Measurements from ENCODE around the gene SRL.

Gene SRL

DNA sequence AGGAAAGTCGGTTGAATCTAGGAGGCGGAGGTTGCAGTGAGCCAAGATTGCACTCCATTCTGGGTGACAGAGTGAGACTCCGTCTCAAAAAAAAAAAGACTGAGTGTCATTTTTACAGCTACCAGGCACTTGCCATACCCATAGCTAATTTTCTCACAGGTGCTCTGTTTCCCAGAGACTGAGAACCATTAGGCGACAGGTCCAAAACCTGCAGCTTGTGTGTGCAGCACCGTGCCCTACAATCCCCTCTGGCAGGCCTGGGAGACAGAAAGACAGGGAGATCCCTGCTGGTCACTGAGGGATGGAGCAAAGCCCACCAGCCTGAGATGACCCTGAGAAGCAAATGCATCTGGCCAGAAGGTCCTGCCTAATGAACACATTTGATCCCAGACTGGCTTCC lies 28.2 kb upstream of the SRL start:
- H3K4me3 ChIP-seq (ENCODE audit: low read length) = no peak overlapping the region
- no peak for TF ChIP-seq ZNF274 (IDR thresholded peaks at IDR 0.05; ENCODE audit: low read depth, low read length)

GRCh38 chr16:4266372-4266771 lies 24.5 kb upstream of the SRL start:
- H3K4me3 ChIP-seq (ENCODE audit: low read length) = no peak overlapping the region
- no peak for TF ChIP-seq ZNF274 (IDR thresholded peaks at IDR 0.05; ENCODE audit: low read depth, low read length)

- no peak overlapping the region for H3K4me3 ChIP-seq (ENCODE audit: low read length)
- TF ChIP-seq ZNF274 (IDR thresholded peaks at IDR 0.05; ENCODE audit: low read depth, low read length) = no peak
Measured at GRCh38 chr16:4265676-4266075, 23.8 kb upstream of the SRL start.

GRCh38 chr16:4264546-4264945 lies 22.7 kb upstream of the SRL start:
- H3K4me3 ChIP-seq (ENCODE audit: low read length) = no peak overlapping the region
- no peak for TF ChIP-seq ZNF274 (IDR thresholded peaks at IDR 0.05; ENCODE audit: low read depth, low read length)

DNA sequence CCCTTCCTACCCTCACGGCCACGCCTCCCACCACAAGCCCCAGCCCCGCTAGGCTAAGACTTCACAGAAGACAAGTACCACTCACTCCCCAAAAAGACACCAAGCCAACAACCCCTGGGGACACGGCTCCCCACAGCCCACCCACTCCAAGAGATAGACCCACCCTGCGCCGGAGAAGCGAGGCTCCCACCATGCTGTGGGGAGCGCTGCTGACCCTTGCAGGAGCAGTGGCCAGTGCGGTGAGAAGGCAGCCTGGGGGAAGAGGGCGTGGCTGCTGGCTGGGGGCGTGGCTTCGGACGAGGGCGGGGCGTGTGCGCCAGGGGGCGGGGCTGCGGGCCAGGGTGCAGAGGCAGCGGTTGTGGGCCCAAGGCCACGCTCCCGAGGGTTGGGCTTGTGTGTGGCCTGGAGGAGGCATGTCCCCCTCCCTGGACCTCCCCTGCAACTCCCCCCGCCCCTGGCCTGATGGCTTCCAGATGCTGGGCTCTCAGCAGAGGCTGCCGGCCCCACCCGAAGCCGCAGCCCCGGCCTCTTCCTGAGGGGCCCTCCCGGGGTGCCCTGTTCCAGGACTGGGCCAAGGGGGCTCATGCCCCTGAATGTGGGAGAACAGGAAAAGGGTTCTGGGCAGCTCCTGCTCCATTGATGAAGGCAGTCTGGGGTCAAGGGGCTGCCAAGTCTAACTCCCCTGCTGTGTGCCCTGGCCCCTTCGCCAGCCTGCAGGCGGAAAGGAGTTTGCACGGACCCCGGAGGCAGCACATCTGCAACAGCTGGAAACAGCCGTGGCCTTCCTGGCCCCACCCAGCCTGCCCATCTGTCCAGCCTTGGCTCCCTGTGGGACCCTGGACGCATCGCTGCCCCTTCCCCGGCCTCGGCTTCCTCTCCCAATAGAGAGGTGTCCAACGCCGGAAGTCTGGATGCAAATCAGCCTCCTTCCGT lies 21.9 kb upstream of the SRL start:
- H3K4me3 ChIP-seq (ENCODE audit: low read length) = no peak overlapping the region
- no peak for TF ChIP-seq ZNF274 (IDR thresholded peaks at IDR 0.05; ENCODE audit: low read depth, low read length)

GRCh38 chr16:4262303-4262835 lies 20.5 kb upstream of the SRL start:
- no peak overlapping the region for H3K4me3 ChIP-seq (ENCODE audit: low read length)
- no peak for TF ChIP-seq ZNF274 (IDR thresholded peaks at IDR 0.05; ENCODE audit: low read depth, low read length)

GRCh38 chr16:4261557-4262172 lies 19.8 kb upstream of the SRL start:
- no peak for TF ChIP-seq ZNF274 (IDR thresholded peaks at IDR 0.05; ENCODE audit: low read depth, low read length)
- no peak overlapping the region for H3K4me3 ChIP-seq (ENCODE audit: low read length)

GRCh38 chr16:4260360-4260759 lies 18.5 kb upstream of the SRL start:
- H3K4me3 ChIP-seq (ENCODE audit: low read length) = no peak overlapping the region
- TF ChIP-seq ZNF274 (IDR thresholded peaks at IDR 0.05; ENCODE audit: low read depth, low read length) = no peak

DNA sequence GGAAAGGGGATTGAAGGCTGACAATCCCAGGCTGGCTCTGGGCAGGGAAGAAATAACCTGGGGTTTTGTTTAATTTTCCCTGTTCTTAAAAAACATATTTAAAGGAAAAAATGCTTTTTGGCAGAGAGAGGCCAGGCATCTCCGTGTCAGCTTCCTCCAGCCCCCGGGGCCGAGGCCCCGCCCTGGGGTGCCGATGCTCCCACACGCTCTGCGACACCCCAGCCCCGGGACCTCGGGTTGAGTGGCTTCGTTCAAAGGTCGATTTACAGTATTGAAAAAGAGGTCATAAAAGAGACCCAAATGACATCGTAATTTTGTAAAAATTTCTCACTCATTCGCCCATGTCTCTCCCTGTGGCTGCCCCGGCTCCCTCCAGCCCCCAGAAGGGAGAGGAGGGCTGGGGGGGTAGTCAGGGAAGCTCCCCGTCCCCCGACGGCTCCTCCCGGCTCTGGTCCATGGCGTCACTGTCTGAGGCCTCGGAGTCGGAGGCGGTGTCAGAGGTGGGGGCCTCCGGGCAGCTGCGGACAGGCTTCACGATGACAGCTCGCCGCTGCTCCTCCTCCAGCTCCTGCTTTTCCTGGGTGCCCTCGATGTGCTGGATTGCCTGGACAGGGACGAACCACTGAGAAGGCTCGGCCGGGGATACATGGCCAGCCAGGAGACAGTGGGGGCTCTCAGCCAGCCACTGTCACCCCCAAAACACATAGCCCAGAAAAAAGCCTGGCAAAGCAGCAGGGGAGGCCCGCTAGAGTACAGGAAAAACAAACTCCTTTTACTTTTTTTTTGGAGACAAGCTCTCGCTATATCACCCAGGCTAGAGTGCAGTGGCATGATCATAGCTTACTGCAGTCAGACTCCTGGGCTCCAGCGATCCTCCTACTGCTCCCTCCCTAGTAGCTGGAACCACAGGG lies 16.0 kb upstream of the SRL start:
- H3K4me3 ChIP-seq (ENCODE audit: low read length) = no peak overlapping the region
- no peak for TF ChIP-seq ZNF274 (IDR thresholded peaks at IDR 0.05; ENCODE audit: low read depth, low read length)

DNA sequence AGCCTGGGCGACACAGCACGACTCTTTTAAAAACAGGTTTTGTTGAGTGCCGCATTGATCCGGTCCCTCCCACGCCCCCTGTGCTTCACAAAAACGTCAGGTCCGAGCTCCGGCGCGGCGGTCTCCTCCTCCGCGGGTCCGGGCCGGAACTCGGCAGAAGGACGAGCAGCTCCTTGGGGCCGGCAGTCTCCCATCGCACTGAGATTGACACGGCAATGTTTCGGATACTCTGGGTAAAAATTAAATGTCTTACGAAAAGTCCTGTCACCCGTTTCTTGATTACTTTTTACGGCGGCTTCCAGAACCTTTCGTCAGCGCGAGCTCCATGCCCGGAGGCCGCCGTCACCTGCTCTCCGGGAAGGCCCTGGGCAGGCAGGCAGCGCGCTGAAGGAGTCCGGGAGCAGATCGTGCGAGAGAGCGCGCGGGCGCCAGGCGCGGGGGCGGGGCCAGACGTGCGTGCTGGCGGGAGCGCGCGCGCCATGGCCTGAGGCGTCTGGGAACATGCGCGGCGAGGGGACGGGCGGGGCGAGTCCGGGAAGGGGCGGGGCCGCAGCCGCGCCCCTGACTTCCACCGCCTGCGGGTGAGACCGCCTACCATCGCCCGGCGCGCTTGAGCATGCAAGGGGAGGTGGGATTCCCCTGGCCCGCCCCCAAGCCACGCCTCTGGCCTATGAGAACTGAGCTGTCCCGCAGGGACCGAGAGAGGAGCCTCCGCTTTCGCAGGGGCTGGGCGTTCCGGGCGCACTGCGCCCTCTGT lies 11.7 kb upstream of the SRL start:
- peak overlapping the region; percentile 64; the same call in 1 of the 2 replicates for H3K4me3 ChIP-seq (ENCODE audit: low read length)
- no peak for TF ChIP-seq ZNF274 (IDR thresholded peaks at IDR 0.05; ENCODE audit: low read depth, low read length)

DNA sequence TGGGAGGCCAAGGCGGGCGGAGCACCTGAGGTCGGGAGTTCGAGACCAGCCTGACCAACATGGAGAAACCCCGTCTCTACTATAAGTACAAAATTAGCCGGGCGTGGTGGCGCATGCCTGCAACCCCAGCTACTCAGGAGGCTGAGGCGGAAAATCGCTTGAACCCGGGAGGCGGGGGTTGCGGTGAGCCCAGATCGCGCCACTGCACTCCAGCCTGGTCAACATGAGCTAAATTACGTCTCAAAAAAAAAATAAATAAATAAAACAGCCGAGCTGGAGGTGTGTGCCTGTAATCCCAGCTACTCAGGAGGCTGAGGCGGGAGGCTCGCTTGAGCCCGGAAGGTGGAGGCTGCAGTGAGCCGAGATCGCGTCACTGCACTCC lies 11.1 kb upstream of the SRL start:
- H3K4me3 ChIP-seq (ENCODE audit: low read length) = peak overlapping the region; percentile 64; the same call in 1 of the 2 replicates

- no peak for TF ChIP-seq ZNF274 (IDR thresholded peaks at IDR 0.05; ENCODE audit: low read depth, low read length)
- H3K4me3 ChIP-seq (ENCODE audit: low read length) = no peak overlapping the region
Measured at GRCh38 chr16:4249530-4250308, 7.8 kb upstream of the SRL start.

- no peak overlapping the region for H3K4me3 ChIP-seq (ENCODE audit: low read length)
- no peak for TF ChIP-seq ZNF274 (IDR thresholded peaks at IDR 0.05; ENCODE audit: low read depth, low read length)
Measured at GRCh38 chr16:4247460-4247784, 5.5 kb upstream of the SRL start.

Data from GM08714 (cell line).